ENCODE measurements around the gene KIF25. TPM values are rescaled to one million over a fixed set of nuclear protein-coding genes. Genes with fewer than 3 reads are reported as not detected.

The KIF25 gene
- total RNA-seq, 1 experiment from 2014 or later: 0.59 TPM

GRCh38 chr6:167947716-167948115 is 49.8 kb upstream of the KIF25 start:
- H3K36me3 Mint-ChIP-seq (ENCODE audit: insufficient read depth in 1 of 3, low read depth in 3 of 3): peaks cover 44 to 81% (median 80%) of the 10 kb centered on the region in 3 experiments; a peak in 6 of 7 replicates
- no peak overlapping the region for H3K4me2 ChIP-seq (ENCODE audit: insufficient read depth, insufficient read length, low read length)

More at GRCh38 chr6:167947716-167948115, 49.8 kb upstream of the KIF25 start:
- Histone ChIP-seq H2BK15ac (ENCODE audit: low read depth, low read length) (no peak overlapping the region), H4K91ac (ENCODE audit: insufficient read length, low read depth, low read length) (no peak overlapping the region), H3K18ac (ENCODE audit: insufficient read length, low read depth, low read length) (no peak overlapping the region), H4K20me1 (ENCODE audit: control insufficient read depth, insufficient read depth, insufficient read length) (no peaks in the 10 kb centered on the region), H3K9ac (ENCODE audit: extremely low read depth, insufficient read length, low read length) (no peak overlapping the region), H3K23me2 (ENCODE audit: insufficient read length, low read depth, low read length, poor library complexity, severe bottlenecking) (no peaks in the 10 kb centered on the region), H3K79me1 (ENCODE audit: insufficient read depth, low read depth, low read length, poor library complexity, severe bottlenecking) (no peaks in the 10 kb centered on the region), H3K4ac (ENCODE audit: low read depth, low read length) (no peak overlapping the region), H2BK20ac (ENCODE audit: low read depth, low read length, poor library complexity, severe bottlenecking) (no peak overlapping the region), H3T11ph (ENCODE audit: low read length) (no peak overlapping the region), H3K9me3 (ENCODE audit: control insufficient read depth, low read depth, low read length) (no peaks in the 10 kb centered on the region), H3K27ac (ENCODE audit: insufficient read length, low read depth, low read length) (no peak overlapping the region), H3K56ac (ENCODE audit: insufficient read length, low read depth, low read length) (no peak overlapping the region), H2BK120ac (ENCODE audit: low read depth, low read length, poor library complexity, severe bottlenecking) (no peak overlapping the region), H4K8ac (replicated peaks; ENCODE audit: insufficient read length, low read depth, low read length) (no peak overlapping the region), H2BK12ac (ENCODE audit: insufficient read length, low read depth, low read length) (no peak overlapping the region), H3K4me1 (ENCODE audit: insufficient read depth, low read length) (no peaks in the 10 kb centered on the region), H4K5ac (ENCODE audit: insufficient read length, low read depth, low read length) (no peak overlapping the region), H2BK5ac (ENCODE audit: insufficient read length, low read length) (no peak overlapping the region), H3K23ac (ENCODE audit: insufficient read length, low read depth, low read length) (no peak overlapping the region), H3K27me3 (ENCODE audit: insufficient read depth, low read length) (no peaks in the 10 kb centered on the region), H3K79me2 (ENCODE audit: insufficient read depth, low read length) (no peaks in the 10 kb centered on the region), H2AK5ac (ENCODE audit: insufficient read length, low read length) (no peak overlapping the region), H3K14ac (ENCODE audit: insufficient read depth, low read length) (no peak overlapping the region), H2AFZ (ENCODE audit: low read length) (no peak overlapping the region)
- H3K27ac Mint-ChIP-seq: no peak overlapping the region
- no peak overlapping the region for H3K4me3 Mint-ChIP-seq
- TF ChIP-seq, protein P1, sequence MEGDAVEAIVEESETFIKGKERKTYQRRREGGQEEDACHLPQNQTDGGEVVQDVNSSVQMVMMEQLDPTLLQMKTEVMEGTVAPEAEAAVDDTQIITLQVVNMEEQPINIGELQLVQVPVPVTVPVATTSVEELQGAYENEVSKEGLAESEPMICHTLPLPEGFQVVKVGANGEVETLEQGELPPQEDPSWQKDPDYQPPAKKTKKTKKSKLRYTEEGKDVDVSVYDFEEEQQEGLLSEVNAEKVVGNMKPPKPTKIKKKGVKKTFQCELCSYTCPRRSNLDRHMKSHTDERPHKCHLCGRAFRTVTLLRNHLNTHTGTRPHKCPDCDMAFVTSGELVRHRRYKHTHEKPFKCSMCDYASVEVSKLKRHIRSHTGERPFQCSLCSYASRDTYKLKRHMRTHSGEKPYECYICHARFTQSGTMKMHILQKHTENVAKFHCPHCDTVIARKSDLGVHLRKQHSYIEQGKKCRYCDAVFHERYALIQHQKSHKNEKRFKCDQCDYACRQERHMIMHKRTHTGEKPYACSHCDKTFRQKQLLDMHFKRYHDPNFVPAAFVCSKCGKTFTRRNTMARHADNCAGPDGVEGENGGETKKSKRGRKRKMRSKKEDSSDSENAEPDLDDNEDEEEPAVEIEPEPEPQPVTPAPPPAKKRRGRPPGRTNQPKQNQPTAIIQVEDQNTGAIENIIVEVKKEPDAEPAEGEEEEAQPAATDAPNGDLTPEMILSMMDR (conservative IDR thresholded peaks at IDR 0.05): no peak
- no peaks in the 10 kb centered on the region for H3K9me3 Mint-ChIP-seq
- no peak for DNase-seq
- H3K4me1 Mint-ChIP-seq: no peaks in the 10 kb centered on the region
- no CpG with 5 or more reads among the region's 1 CpG for WGBS (ENCODE audit: extremely low coverage, insufficient read length, low lambda C conversion rate)
- H3K27me3 Mint-ChIP-seq (ENCODE audit: low read depth): no peaks in the 10 kb centered on the region

All from H9 (cell line).